Stimulated activated CD4-positive, alpha-beta T cell treated with anti-CD3 and anti-CD28 coated beads, Interleukin-2, amount 100 ng/mL, for 48 hours (primary cell): Measurements from ENCODE around the gene NUDT21.

Source experiments
- DNase-seq, 2 donors: peaks; one replicate each; pipeline ENCODE4 v3.0.0-alpha.2; 2020

Gene NUDT21

GRCh38 chr16:56460101-56460500 is 9.0 kb upstream of the NUDT21 start:
- DNase-seq = no peak

GRCh38 chr16:56457927-56458470 is 6.9 kb upstream of the NUDT21 start:
- DNase-seq = no peak

GRCh38 chr16:56451753-56452689 is 889 bp upstream of the NUDT21 start:
- DNase-seq = no peak

- peak in 1 of 2 donors; percentile 32 for DNase-seq
Observed at GRCh38 chr16:56450275-56450985, 702 bp downstream of the NUDT21 start.

GRCh38 chr16:56448005-56448404 is 3.1 kb downstream of the NUDT21 start:
- DNase-seq = no peak

DNA sequence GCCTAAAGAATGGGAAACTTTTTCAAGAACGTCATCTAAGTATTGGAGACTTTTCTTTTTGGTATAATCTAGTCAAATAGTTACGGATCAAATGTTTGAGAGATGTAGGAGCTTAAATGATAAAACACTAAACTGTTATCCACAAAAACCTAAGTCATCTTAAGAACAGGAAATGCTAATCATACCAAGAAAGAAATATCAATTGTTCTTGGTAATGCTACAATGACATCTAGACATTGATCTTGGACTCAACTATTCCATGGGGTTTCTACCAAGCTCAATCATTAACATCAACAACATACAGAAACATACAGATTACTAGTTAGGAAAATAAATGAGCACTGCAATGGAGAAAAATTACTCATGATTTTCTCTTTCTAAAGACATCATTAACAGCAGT is 3.8 kb downstream of the NUDT21 start:
- no peak for DNase-seq

DNA sequence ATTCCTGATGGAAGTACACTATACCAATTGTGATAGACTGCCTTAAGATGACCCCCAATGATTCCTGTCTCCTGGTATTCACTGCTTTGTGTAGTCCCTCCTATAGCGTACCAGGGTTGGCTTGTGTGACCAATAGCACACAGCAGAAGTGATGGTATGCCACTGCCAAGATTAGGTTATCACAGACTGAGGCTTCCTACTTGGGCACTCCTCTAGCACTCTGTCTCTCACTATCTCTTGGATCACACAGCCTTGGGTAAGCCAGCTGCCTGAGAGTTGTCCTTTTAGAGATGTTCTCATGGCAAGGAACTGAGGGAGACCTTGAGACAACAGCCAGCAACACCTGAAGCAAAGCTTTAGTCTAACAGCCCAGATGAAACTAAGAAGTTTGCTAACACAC is 13.1 kb downstream of the NUDT21 start:
- no peak for DNase-seq

- DNase-seq = no peak
Observed at GRCh38 chr16:56436258-56436657, 14.9 kb downstream of the NUDT21 start.

DNA sequence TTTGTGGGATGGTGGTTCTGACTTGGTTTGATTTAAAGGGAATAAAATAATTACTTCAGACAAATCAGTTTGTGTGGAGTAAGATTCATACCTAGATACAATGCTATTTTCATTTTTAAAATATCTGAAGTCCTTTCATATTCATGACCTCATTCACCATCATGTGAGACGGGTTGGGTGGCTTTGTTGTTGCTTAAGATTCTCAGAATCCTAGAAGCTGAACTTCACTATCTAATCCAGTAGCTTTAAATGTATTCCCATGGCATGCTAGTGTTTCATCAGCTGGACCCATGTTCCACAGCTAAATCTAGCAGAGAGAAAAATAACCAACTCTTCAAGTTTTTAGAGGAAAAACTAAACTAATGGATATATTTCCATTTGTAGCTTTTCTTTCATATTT is 23.0 kb downstream of the NUDT21 start:
- no peak for DNase-seq

DNA sequence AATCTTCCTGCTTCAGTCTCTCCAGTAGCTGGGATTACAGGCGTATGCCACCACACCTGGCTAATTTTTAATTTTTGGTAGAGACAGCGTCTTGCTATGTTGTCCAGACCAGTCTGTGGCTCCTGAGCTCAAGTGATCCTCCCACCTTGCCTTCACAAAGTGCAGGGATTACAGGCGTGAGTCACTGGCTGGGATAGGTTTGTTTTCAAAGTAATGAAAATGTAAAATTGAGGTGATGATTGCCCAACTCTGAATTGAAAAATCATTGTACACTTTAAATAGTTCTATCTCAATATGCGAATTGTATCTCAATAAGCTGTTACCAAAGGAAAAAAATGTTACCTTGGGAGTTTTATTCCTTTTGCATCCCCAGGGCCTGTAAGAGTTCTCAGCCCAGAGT is 24.5 kb downstream of the NUDT21 start:
- DNase-seq = no peak

DNA sequence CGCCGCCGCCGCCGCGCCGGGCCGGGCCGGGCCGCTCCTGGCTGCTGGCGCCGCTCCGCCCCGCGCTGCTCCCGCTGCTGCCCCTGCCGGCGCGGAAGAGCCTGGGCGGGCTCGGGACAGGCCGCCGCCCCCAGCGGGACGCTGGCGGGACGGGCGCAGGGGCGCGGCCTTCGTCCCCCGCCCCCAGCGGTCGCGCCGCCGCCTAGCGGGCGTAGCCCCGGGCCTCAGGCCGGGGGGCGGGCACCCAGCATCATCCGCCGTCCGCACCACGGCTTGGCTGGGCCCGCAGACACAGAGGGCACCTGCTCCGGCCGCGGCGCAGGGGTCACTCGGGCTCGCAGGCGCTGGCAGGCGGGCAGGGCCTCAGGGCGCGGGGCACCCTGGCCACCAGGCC is 25.7 kb downstream of the NUDT21 start, which contains the start of gene AMFR:
Gene AMFR (minus strand): TSS at position 107 of the 394 bp plus-strand sequence. CDS start 218 bp downstream, outside the sequence.
- DNase-seq = peak; percentile 36 to 60

- peak; percentile 17 to 21 for DNase-seq
Observed at GRCh38 chr16:56424791-56425438, 26.2 kb downstream of the NUDT21 start.

- DNase-seq = no peak
Observed at GRCh38 chr16:56424404-56424764, 26.7 kb downstream of the NUDT21 start.

- no peak for DNase-seq
Observed at GRCh38 chr16:56423584-56424403, 27.3 kb downstream of the NUDT21 start.

GRCh38 chr16:56422896-56423441 is 28.2 kb downstream of the NUDT21 start:
- DNase-seq = no peak

- no peak for DNase-seq
Observed at GRCh38 chr16:56421976-56422669, 29.0 kb downstream of the NUDT21 start.

DNA sequence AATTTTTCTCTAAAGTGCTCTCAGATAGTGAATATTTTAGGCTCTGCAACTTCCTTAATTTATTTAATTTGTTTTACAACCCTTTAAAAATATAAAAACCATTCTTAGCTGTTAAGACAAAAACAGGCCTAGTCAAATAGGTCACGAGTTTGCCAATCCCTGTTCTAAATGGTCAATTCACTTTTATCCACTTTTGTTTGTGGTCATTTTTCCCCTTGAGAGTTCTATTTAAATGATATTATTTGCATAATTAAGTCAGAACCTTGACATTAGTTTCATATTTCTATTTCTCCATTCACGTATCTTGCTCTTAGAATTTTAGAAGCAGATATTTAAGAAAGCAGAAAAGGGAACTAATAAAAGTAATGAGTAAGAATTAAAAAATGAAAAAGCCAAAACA is 29.8 kb downstream of the NUDT21 start:
- no peak for DNase-seq

DNA sequence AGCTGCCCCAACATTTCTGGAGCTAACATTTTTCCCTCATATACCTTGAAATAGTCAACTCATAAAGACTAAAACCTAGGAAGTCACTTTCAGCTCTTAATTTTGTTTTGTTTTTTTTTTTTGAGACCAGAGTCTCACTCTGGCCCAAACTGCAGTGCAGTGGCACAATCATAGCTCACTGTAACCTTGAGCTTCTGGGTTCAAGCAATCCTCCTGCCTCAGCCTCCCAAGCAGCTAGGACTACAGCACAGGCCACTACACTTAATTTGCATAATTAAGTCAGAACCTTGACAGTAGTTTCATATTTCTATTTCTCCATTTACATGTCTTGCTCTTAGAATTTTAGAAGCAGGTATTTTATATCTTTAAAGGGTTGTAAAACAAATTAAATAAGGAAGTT is 30.5 kb downstream of the NUDT21 start:
- DNase-seq = no peak

DNA sequence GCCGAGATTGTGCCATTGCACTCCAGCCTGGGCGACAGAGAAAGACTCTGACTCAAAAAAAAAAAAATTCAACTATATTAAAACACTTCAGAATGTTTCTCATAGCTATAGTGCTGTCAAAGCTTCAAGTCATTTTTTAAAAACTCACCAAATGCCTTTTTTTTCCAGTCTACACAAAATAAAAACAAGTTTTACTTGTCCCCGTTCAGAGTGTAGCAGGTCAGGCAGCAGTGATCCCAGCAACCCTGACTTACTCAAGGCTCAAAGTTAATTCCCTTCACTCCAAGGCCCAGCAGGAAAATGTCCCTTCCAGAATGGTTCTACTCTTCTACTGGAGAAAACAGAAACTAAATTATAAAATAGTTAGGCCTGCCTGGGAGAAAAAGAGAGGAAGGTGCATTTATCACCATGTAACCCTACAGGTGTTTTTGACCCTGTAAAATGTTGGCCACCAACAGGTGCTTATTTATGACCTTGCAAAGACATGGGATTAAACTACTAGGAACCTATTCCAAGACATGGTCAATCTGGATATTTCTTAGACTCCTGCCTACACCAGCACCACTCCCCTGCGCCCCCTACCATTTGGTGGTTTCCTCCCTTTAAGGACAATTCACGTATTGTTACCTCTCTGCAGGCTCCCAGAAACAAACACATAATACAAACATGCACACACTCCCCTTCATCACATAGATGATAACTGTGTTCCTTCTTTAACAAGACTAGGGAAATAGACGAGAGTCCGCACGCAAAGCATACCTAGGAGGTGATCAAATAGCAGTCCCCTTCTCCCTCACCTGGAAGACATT is 31.2 kb downstream of the NUDT21 start:
- no peak for DNase-seq

DNA sequence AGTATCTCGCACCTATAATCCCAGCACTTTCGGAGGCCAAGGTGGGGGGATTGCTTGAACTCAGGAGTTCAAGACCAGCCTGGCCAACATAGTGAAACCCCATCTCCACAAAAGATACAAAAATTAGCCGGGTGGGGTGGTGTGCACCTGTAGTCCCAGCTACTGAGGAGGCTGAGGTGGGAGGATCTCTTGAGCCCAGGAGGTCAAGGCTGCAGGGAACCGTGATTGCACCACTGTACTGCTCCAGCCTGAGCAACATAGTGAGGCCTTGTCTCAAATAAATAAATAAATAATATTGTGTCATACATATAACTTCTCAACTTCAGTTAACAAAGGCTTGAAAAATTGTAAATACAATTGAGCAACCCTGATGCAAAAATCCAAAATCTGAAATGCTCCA is 34.0 kb downstream of the NUDT21 start:
- DNase-seq = no peak

- no peak for DNase-seq
Observed at GRCh38 chr16:56415875-56416274, 35.3 kb downstream of the NUDT21 start.
